Caki2 (cell line): ENCODE data around the gene ZNF382. TPM values are rescaled to one million over a fixed set of nuclear protein-coding genes. Genes with fewer than 3 reads are reported as not detected.

Source experiments
- DNase-seq: peaks from one replicate; pipeline ENCODE4 v3.0.0-alpha.2; 2015; ENCODE audit warnings: low read depth
- in situ Hi-C: cut with HindIII; loops from 2 replicates; pipeline ENCODE4 v1.10.0; 2016; ENCODE audit warnings: low sequenced_read_pairs, low pct_unique_long_range_greater_than_20kb, mixed read lengths
- total RNA-seq: library from RNA; depleted of rRNA; stranded (reverse); fragments of >200 nt; shearing (Covaris generic); gene quantifications from 2 replicates; pipeline ENCODE4 v1.2.3, GENCODE V29; 2014; ENCODE audit warnings: low replicate concordance; rRNA removed

Gene ZNF382
- total RNA-seq, 1 experiment from 2014 or later = 6.3 TPM

GRCh38 chr19:36668646-36669045, 63.5 kb downstream of the ZNF382 start:
- in situ Hi-C loops = no loop called here
- no peak for DNase-seq

DNA sequence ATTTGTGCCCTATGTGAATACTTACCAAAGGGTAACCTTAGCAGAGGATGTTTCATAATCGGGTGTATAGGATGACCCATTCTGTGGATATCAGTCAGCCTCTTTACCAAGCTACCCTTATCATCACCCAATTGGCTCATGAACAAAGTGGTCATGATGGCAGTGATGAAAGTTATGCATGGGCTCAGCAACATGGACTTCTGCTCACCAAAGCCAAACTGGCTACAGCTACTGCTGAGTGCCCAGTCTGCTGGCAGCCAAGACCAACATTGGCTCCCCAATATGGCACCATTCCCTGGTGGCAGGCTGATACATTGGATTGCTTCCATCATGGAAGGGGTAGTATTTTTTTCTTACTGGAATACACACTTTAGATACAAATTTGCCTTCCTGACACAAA, 67.3 kb downstream of the ZNF382 start:
- DNase-seq = no peak
- in situ Hi-C loops = no loop called here

DNA sequence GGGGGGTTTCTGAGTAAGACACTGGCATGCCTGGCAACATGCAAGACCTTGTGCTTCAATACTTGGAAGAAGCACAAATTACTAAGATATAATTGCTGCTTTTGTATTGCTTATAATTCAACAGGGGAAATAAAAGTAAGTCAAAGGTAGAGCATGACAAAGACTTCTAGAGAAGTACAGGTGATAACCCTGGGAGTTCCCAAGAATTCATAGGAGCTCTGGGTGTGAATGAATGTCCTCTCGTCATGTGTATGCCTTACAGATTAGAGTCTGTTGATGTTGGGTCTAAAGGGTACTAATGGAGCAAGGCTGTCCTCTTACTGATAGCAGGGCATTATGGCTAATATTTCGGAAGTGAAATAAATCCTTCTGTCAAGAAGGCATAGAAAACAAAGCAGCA, 69.1 kb downstream of the ZNF382 start:
- in situ Hi-C loops = no loop called here
- DNase-seq = no peak

DNA sequence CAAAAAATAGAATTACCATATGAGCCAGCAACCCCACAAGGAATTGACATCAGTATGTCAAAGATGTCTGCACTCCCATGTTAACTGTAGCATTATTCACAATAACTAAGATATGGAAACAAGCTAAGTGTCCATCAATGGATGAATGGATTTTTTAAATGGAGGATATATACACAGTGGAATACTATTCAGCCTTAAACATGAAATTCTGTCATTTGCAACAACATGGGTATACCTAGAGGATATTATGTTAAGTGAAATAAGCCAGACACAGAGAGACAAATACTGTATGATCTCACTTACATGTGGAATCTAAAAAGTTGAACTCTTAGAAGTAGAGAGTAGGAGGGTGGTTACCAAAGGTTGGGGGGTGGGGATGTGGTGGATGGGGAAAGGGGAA, 74.3 kb downstream of the ZNF382 start:
- in situ Hi-C loops = no loop called here
- no peak for DNase-seq

Other genes starting within 250 kb of the ZNF382 start
- gene ZFP14, start 226.1 kb upstream of the ZNF382 start, total RNA-seq = 2.4 and 4.1 TPM in 2 replicates
- 1.2 and 4.3 TPM in 2 replicates for gene ZFP82, start 186.7 kb upstream of the ZNF382 start, total RNA-seq
- 7.3 and 18.3 TPM in 2 replicates for gene ZNF566, start 115.8 kb upstream of the ZNF382 start, total RNA-seq
- gene ZNF260, start 77.0 kb upstream of the ZNF382 start, total RNA-seq = 3.7 and 30.7 TPM in 2 replicates
- 6.7 and 8.5 TPM in 2 replicates for gene ZNF529, start 32.0 kb upstream of the ZNF382 start, total RNA-seq
- gene ZNF461, start 61.5 kb downstream of the ZNF382 start, total RNA-seq = 3.9 and 19.2 TPM in 2 replicates
- 5.9 and 6.8 TPM in 2 replicates for gene ZNF567, start 82.3 kb downstream of the ZNF382 start, total RNA-seq
- gene ZNF850, start 167.5 kb downstream of the ZNF382 start, total RNA-seq = 14.2 and 22.3 TPM in 2 replicates
- gene ZNF790, start 233.1 kb downstream of the ZNF382 start, total RNA-seq = 0.49 and 8.4 TPM in 2 replicates
- gene ZNF345, start 245.6 kb downstream of the ZNF382 start, total RNA-seq = 0.17 and 0.67 TPM in 2 replicates